GM23248 (cell line): ENCODE data around the gene LAMTOR2. TPM values are rescaled to one million over a fixed set of nuclear protein-coding genes. Genes with fewer than 3 reads are reported as not detected.

Experiments used
- DNase-seq: peaks from one replicate; pipeline ENCODE4 v3.0.0-alpha.2; 2015
- H2AFZ ChIP-seq: fragments of 200-600 bp; sonication (generic); 2 replicates; pipeline ENCODE4 v1.6.1; 2016; ENCODE audit warnings: antibody characterized with exemption
- H3F3A ChIP-seq: fragments of 200-600 bp; sonication (generic); 2 replicates; pipeline ENCODE4 v1.6.1; 2016; ENCODE audit warnings: mild to moderate bottlenecking, antibody characterized with exemption, mixed run types; ENCODE audit not compliant: insufficient read depth
- H3K27ac ChIP-seq: fragments of 200-600 bp; sonication (generic); 2 replicates; pipeline ENCODE4 v1.5.1; 2016; ENCODE audit warnings: mild to moderate bottlenecking
- H3K27me3 ChIP-seq: fragments of 200-600 bp; sonication (generic); replicated peaks from 2 replicates; pipeline ENCODE4 v1.6.1; 2016; ENCODE audit warnings: mild to moderate bottlenecking; ENCODE audit not compliant: insufficient read depth
- H3K36me3 ChIP-seq: fragments of 200-600 bp; sonication (generic); 2 replicates; pipeline ENCODE4 v1.6.1; 2016; ENCODE audit warnings: low read depth, mild to moderate bottlenecking
- H3K4me1 ChIP-seq: fragments of 200-600 bp; sonication (generic); 2 replicates; pipeline ENCODE4 v1.6.1; 2016; ENCODE audit warnings: mild to moderate bottlenecking; ENCODE audit not compliant: insufficient read depth
- H3K4me2 ChIP-seq: fragments of 200-600 bp; sonication (generic); one replicate; pipeline ENCODE4 v1.6.1; 2016; ENCODE audit warnings: mild to moderate bottlenecking; ENCODE audit not compliant: unreplicated experiment
- H3K4me3 ChIP-seq: fragments of 200-600 bp; sonication (generic); 2 replicates; pipeline ENCODE4 v1.5.1; 2016; ENCODE audit warnings: mild to moderate bottlenecking
- H3K79me2 ChIP-seq: fragments of 200-600 bp; sonication (generic); 2 replicates; pipeline ENCODE4 v1.6.1; 2016; ENCODE audit warnings: mild to moderate bottlenecking; ENCODE audit not compliant: insufficient read depth
- H3K9ac ChIP-seq: fragments of 200-600 bp; sonication (generic); 2 replicates; pipeline ENCODE4 v1.6.1; 2016; ENCODE audit warnings: mild to moderate bottlenecking
- H3K9me2 ChIP-seq: fragments of 200-600 bp; sonication (generic); 2 replicates; pipeline ENCODE4 v1.6.1; 2016; ENCODE audit warnings: mixed run types, mild to moderate bottlenecking, moderate library complexity; ENCODE audit not compliant: insufficient read depth
- H3K9me3 ChIP-seq: fragments of 200-600 bp; sonication (generic); one replicate; pipeline ENCODE4 v1.6.1; 2017; ENCODE audit warnings: low read depth
- H4K20me1 ChIP-seq: fragments of 200-600 bp; sonication (generic); 2 replicates; pipeline ENCODE4 v1.6.0; 2016; ENCODE audit not compliant: insufficient read depth
- EZH2 ChIP-seq: fragments of 200-600 bp; sonication (generic); IDR thresholded peaks from 2 replicates; pipeline ENCODE4 v1.6.1; 2018; ENCODE audit warnings: antibody characterized with exemption, mild to moderate bottlenecking; ENCODE audit not compliant: insufficient read depth, poor library complexity, severe bottlenecking
- EZH2phosphoT487 ChIP-seq: fragments of 200-600 bp; sonication (generic); IDR thresholded peaks from 2 replicates; pipeline ENCODE4 v1.6.1; 2018; ENCODE audit warnings: antibody characterized with exemption, moderate library complexity, mild to moderate bottlenecking, low read depth; ENCODE audit not compliant: insufficient read depth
- WGBS, 2 experiments: methylation state at CpG; one replicate each; pipeline ENCODE4 v1.1.6; 2015 to 2017; ENCODE audit warnings: low lambda C conversion rate in 2 of 2, low coverage in 1 of 2; ENCODE audit errors: missing lambda C conversion rate in 2 of 2; 5-methylcytosine and 5-hydroxymethylcytosine counted together
- in situ Hi-C: fragments of 300-500 bp; cut with MboI; formaldehyde crosslinking; loops from 2 replicates; pipeline ENCODE4 v1.15.0; 2020
- polyA plus RNA-seq: library from polyadenylated mRNA; unstranded; fragments of >200 nt; fragmentation: Nextera tagmentation; extraction: Ambion mirVana; gene quantifications from 2 replicates; pipeline ENCODE4 v1.2.1, GENCODE V29; 2016
- total RNA-seq: library from RNA; depleted of rRNA; stranded (reverse); fragments of >200 nt; shearing (Covaris generic); gene quantifications from 2 replicates; pipeline ENCODE4 v1.2.3, GENCODE V29; 2014

Gene LAMTOR2
- total and polyA plus RNA-seq, 2 experiments from 2014 or later: 41.3 to 143 TPM

- no peaks in the 10 kb centered on the region for H3K27me3 ChIP-seq
- 83 to 88% methylated on average over 6 to 8 of the region's 8 CpGs for WGBS, 2 experiments
- no peak overlapping the region for H2AFZ ChIP-seq
- no peak overlapping the region for H3K9ac ChIP-seq
- H3K27ac ChIP-seq: no peak overlapping the region
- no peak overlapping the region for H3K4me2 ChIP-seq
- H3F3A ChIP-seq: no peaks in the 10 kb centered on the region
- H3K9me3 ChIP-seq: no peaks in the 10 kb centered on the region
- in situ Hi-C loops: no loop called here
- no peak overlapping the region for H3K4me3 ChIP-seq
- no peak for DNase-seq
- no peaks in the 10 kb centered on the region for H3K4me1 ChIP-seq
- H3K79me2 ChIP-seq: no peaks in the 10 kb centered on the region
- no peaks in the 10 kb centered on the region for H3K36me3 ChIP-seq
- no peaks in the 10 kb centered on the region for H3K9me2 ChIP-seq
- H4K20me1 ChIP-seq: no peaks in the 10 kb centered on the region
- TF ChIP-seq EZH2phosphoT487: no peak
- TF ChIP-seq EZH2: no peak
These were observed 25.8 kb downstream of the LAMTOR2 start for GRCh38 chr1:156080241-156080862.

GRCh38 chr1:156080863-156081179 lies 26.2 kb downstream of the LAMTOR2 start:
- Histone ChIP-seq H3K9ac (no peak overlapping the region), H3K4me3 (peak overlapping the region; percentile 48; the same call in 1 of the 2 replicates), H3K9me3 (no peaks in the 10 kb centered on the region), H4K20me1 (no peaks in the 10 kb centered on the region), H3F3A (no peaks in the 10 kb centered on the region), H3K27ac (no peak overlapping the region), H3K4me2 (peak overlapping the region; percentile 61), H3K9me2 (no peaks in the 10 kb centered on the region), H2AFZ (no peak overlapping the region), H3K79me2 (no peaks in the 10 kb centered on the region), H3K36me3 (no peaks in the 10 kb centered on the region), H3K4me1 (no peaks in the 10 kb centered on the region), H3K27me3 (no peaks in the 10 kb centered on the region)
- no peak for TF ChIP-seq EZH2phosphoT487
- TF ChIP-seq EZH2: no peak
- in situ Hi-C loops: no loop called here
- no peak for DNase-seq
- 75 to 79% methylated on average over 4 of the region's 4 CpGs for WGBS, 2 experiments

- peak overlapping the region; percentile 99 for H3K4me2 ChIP-seq
- no peaks in the 10 kb centered on the region for H3K36me3 ChIP-seq
- peak overlapping the region; percentile 78 for H3K9ac ChIP-seq
- no peaks in the 10 kb centered on the region for H3K9me2 ChIP-seq
- H3K79me2 ChIP-seq: no peaks in the 10 kb centered on the region
- in situ Hi-C loops: no loop called here
- no peak overlapping the region for H3K27ac ChIP-seq
- no peaks in the 10 kb centered on the region for H3K4me1 ChIP-seq
- H3F3A ChIP-seq: no peaks in the 10 kb centered on the region
- H3K27me3 ChIP-seq: no peaks in the 10 kb centered on the region
- no peaks in the 10 kb centered on the region for H3K9me3 ChIP-seq
- peak overlapping the region; percentile 97 for H2AFZ ChIP-seq
- TF ChIP-seq EZH2phosphoT487 (no peak), EZH2 (no peak)
- peak; percentile 40 for DNase-seq
- peak overlapping the region; percentile 88 for H3K4me3 ChIP-seq
- WGBS, 2 experiments: 8 to 13% methylated on average over 26 to 50 of the region's 61 CpGs
- H4K20me1 ChIP-seq: no peaks in the 10 kb centered on the region
These were observed 26.8 kb downstream of the LAMTOR2 start for GRCh38 chr1:156081180-156081916.

- DNase-seq: peak; percentile 38
- Histone ChIP-seq H3F3A (no peaks in the 10 kb centered on the region), H3K4me2 (peak overlapping the region; percentile 99), H3K27me3 (no peaks in the 10 kb centered on the region), H3K9me3 (no peaks in the 10 kb centered on the region), H3K27ac (no peak overlapping the region), H3K9ac (peak overlapping the region; percentile 78), H3K4me3 (peak overlapping the region; percentile 88), H2AFZ (peak overlapping the region; percentile 97), H4K20me1 (no peaks in the 10 kb centered on the region), H3K9me2 (no peaks in the 10 kb centered on the region), H3K79me2 (no peaks in the 10 kb centered on the region), H3K36me3 (no peaks in the 10 kb centered on the region), H3K4me1 (no peaks in the 10 kb centered on the region)
- TF ChIP-seq EZH2: no peak
- in situ Hi-C loops: no loop called here
- WGBS, 2 experiments: 2 to 7% methylated on average over 3 to 8 of the region's 10 CpGs
These were observed 27.3 kb downstream of the LAMTOR2 start for GRCh38 chr1:156081917-156082308.
